K562 (cell line): ENCODE results near the gene HMCN2. TPM values are rescaled to one million over a fixed set of nuclear protein-coding genes. Genes with fewer than 3 reads are reported as not detected.

ENCODE experiments used
- ATAC-seq: fragments of 200-7000 bp; cut with Tn5 transposase; 3 replicates; pipeline ENCODE4 v1.9.1; 2020; ENCODE audit warnings: moderate library complexity
- BruUV-seq: library from RNA; stranded (reverse); fragments of 400-500 nt; replicated peaks from 2 replicates; lab custom pipeline; 2021; lab: Mats Ljungman, UMichigan
- CTCF ChIA-PET: fragments of 300-600 bp; formaldehyde crosslinking; extraction: SDS; loops from one replicate; lab custom pipeline; 2021; ENCODE audit warnings: low intra/inter-chr PET ratio; lab: Yijun Ruan, JAX
- POLR2A ChIA-PET: fragments of 300-600, 350-650 bp; sonication (Branson Sonifier 250); formaldehyde crosslinking; extraction: SDS; loops from one replicate; lab custom pipeline; 2021; ENCODE audit warnings: antibody characterized with exemption, inconsistent platforms; lab: Yijun Ruan, JAX
- DNase-seq, 4 experiments: peaks; one replicate each; pipeline versions ENCODE4 v3.0.0 to v3.0.0-alpha.2; 2011 to 2018; ENCODE audit warnings: low spot score in 3 of 4, mixed read lengths in 3 of 4; ENCODE audit errors: extremely low read depth in 1 of 4
- FAIRE-seq: peaks from 2 replicates; lab custom pipeline; 2011; peaks lifted over from hg19 to GRCh38; lab: Jason Lieb, UNC
- H2AFZ ChIP-seq: 2 replicates; pipeline ENCODE4 v1.6.0; 2011; ENCODE audit warnings: low read depth, low read length, control low read depth, inconsistent platforms
- H3K27ac ChIP-seq: fragments of 200-600 bp; 3 replicates; pipeline ENCODE4 v1.8.0; 2011; ENCODE audit warnings: low read depth, mild to moderate bottlenecking, control low read depth, inconsistent platforms, low read length, moderate library complexity, mixed read lengths; ENCODE audit errors: extremely low read depth
- H3K27me3 ChIP-seq, 2 experiments: fragments of 300-600 bp in 1 of 2; 2 replicates in 1 of 2; 3 replicates in 1 of 2; pipeline versions ENCODE4 v1.6.0 to v1.8.0; 2011; ENCODE audit warnings: inconsistent platforms in 2 of 2, low read length in 2 of 2, mild to moderate bottlenecking in 1 of 2, mixed read lengths in 1 of 2, moderate library complexity in 1 of 2; ENCODE audit not compliant: control insufficient read depth in 2 of 2, insufficient read depth in 2 of 2
- H3K36me3 ChIP-seq: fragments of 300-600 bp; 3 replicates; pipeline ENCODE4 v1.8.0; 2011; ENCODE audit warnings: mild to moderate bottlenecking, low read length, inconsistent platforms; ENCODE audit not compliant: control insufficient read depth, insufficient read depth
- H3K4me1 ChIP-seq, 2 experiments: fragments of 200-600 bp in 1 of 2; replicated peaks in 1 of 2; 2 replicates in 1 of 2; 3 replicates in 1 of 2; pipeline versions ENCODE4 v1.5.1 to v1.8.0; 2011; ENCODE audit warnings: inconsistent platforms in 2 of 2, low read length in 2 of 2, mild to moderate bottlenecking in 1 of 2, mixed read lengths in 1 of 2, moderate library complexity in 1 of 2; ENCODE audit not compliant: control insufficient read depth in 2 of 2, insufficient read depth in 2 of 2
- H3K4me2 ChIP-seq: 2 replicates; pipeline ENCODE4 v1.6.1; 2011; ENCODE audit warnings: low read length, control low read depth, inconsistent platforms, mixed read lengths; ENCODE audit not compliant: insufficient read depth
- H3K4me3 ChIP-seq: fragments of 200-600 bp; sonication (generic), shearing (Covaris generic); 2 replicates; pipeline ENCODE4 v1.5.1; 2016; ENCODE audit warnings: control low read depth, inconsistent platforms
- H3K79me2 ChIP-seq: fragments of 200-600 bp; 3 replicates; pipeline ENCODE4 v1.8.0; 2011; ENCODE audit warnings: low read length, inconsistent platforms; ENCODE audit not compliant: control insufficient read depth, insufficient read depth
- H3K9ac ChIP-seq, 2 experiments: 2 replicates each; pipeline versions ENCODE4 v1.6.0 to v1.6.1; 2011; ENCODE audit warnings: low read depth in 2 of 2, low read length in 2 of 2, control low read depth in 1 of 2, inconsistent platforms in 1 of 2, mild to moderate bottlenecking in 1 of 2, mixed read lengths in 1 of 2; ENCODE audit not compliant: insufficient read depth in 1 of 2
- H3K9me1 ChIP-seq: one replicate; pipeline ENCODE4 v1.6.0; 2011; ENCODE audit warnings: inconsistent platforms, mild to moderate bottlenecking, low read length, moderate library complexity; ENCODE audit not compliant: control insufficient read depth, insufficient read depth
- H3K9me3 ChIP-seq: replicated peaks from 2 replicates; pipeline ENCODE4 v1.5.1; 2011; ENCODE audit warnings: low read depth, low read length, inconsistent platforms; ENCODE audit not compliant: control insufficient read depth, insufficient read depth
- H4K20me1 ChIP-seq: replicated peaks from 2 replicates; pipeline ENCODE4 v1.6.1; 2011; ENCODE audit warnings: low read length, inconsistent platforms, mixed read lengths; ENCODE audit not compliant: control insufficient read depth, insufficient read depth
- CREB1 ChIP-seq, 2 experiments: sonication (generic) in 1 of 2; formaldehyde crosslinking in 1 of 2; IDR thresholded peaks; 2 replicates each; pipeline versions ENCODE4 v1.6.1 to v1.8.0; 2012 to 2022; ENCODE audit warnings: inconsistent platforms in 1 of 2, mild to moderate bottlenecking in 1 of 2, missing genetic modification reagents in 1 of 2, moderate library complexity in 1 of 2
- DPF2 ChIP-seq: fragments of 450-650 bp; IDR thresholded peaks from 2 replicates; pipeline ENCODE4 v1.6.1; 2016
- FOXM1 ChIP-seq, 2 experiments: fragments of 450-650 bp in 1 of 2; sonication (generic) in 1 of 2; formaldehyde crosslinking in 1 of 2; IDR thresholded peaks; 2 replicates each; pipeline versions ENCODE4 v1.6.1 to v1.9.0; 2017 to 2022; ENCODE audit warnings: low read depth in 2 of 2, mild to moderate bottlenecking in 2 of 2, missing genetic modification reagents in 1 of 2, moderate library complexity in 1 of 2
- HCFC1 ChIP-seq: IDR thresholded peaks from 2 replicates; pipeline ENCODE4 v1.6.1; 2012; ENCODE audit warnings: low read depth, low read length, improper control_type of control experiment
- IRF2 ChIP-seq: sonication (generic); formaldehyde crosslinking; IDR thresholded peaks from 2 replicates; pipeline ENCODE4 v1.8.1; 2022; ENCODE audit warnings: mild to moderate bottlenecking, missing genetic modification reagents
- KDM2B ChIP-seq: fragments of 250-450 bp; sonication (Bioruptor Pico); IDR thresholded peaks from 2 replicates; pipeline ENCODE4 v1.8.0; 2021; ENCODE audit warnings: mild to moderate bottlenecking, moderate library complexity
- SETDB1 ChIP-seq: IDR thresholded peaks from one replicate; pipeline ENCODE4 v1.6.1; 2012; ENCODE audit warnings: low read length, control low read depth, inconsistent platforms
- SMARCA5 ChIP-seq: fragments of 450-650 bp; IDR thresholded peaks from 2 replicates; pipeline ENCODE4 v1.6.1; 2016
- TBP ChIP-seq: optimal IDR thresholded peaks from 2 replicates; pipeline ENCODE3; 2011; ENCODE audit warnings: low read depth, low read length, improper control_type of control experiment
- ZNF197 ChIP-seq: fragments of 200-800 bp; sonication (Bioruptor generic); IDR thresholded peaks from 2 replicates; pipeline ENCODE4 v1.6.1; 2016; ENCODE audit warnings: low read depth, missing genetic modification characterization, missing compliant biosample characterization
- ZNF217 ChIP-seq: sonication (generic); formaldehyde crosslinking; IDR thresholded peaks from 2 replicates; pipeline ENCODE4 v1.8.0; 2022; ENCODE audit warnings: mild to moderate bottlenecking, missing genetic modification reagents
- WGBS: fragments of 100-300 bp; shearing (Covaris generic); methylation state at CpG from one replicate; pipeline ENCODE4 v1.1.6; 2016; ENCODE audit warnings: low coverage, mixed read lengths; ENCODE audit not compliant: insufficient coverage; ENCODE audit errors: missing lambda C conversion rate; 5-methylcytosine and 5-hydroxymethylcytosine counted together
- in situ Hi-C: fragments of 300-500 bp; cut with MboI; formaldehyde crosslinking; loops from 4 replicates; pipeline ENCODE4 v1.15.0; 2018; ENCODE audit warnings: inconsistent platforms, mixed read lengths
- intact Hi-C: fragments of 100-400 bp; cut with micrococcal nuclease; formaldehyde crosslinking; loops from 2 replicates; pipeline ENCODE4 v1.14.2; 2022
- polyA plus RNA-seq, 8 experiments: library from polyadenylated mRNA; depleted of rRNA in 4 of 8; stranded (reverse) in 5 of 8; unstranded in 3 of 8; fragments of >200 nt; fragmentation: Nextera tagmentation in 2 of 8; fragmentation: Illumina TruSeq in 1 of 8; extraction: Ambion mirVana in 2 of 8; extraction: Trizol in 1 of 8; gene quantifications; 2 replicates each; pipeline versions ENCODE4 v1.2.1 to v1.2.3, GENCODE V29; 2011 to 2014; ENCODE audit warnings: inconsistent platforms in 1 of 8, missing spikeins in 1 of 8
- total RNA-seq, 7 experiments: library from RNA; depleted of rRNA in 6 of 7; stranded (reverse); fragments of >200 nt in 6 of 7; fragmentation: Illumina TruSeq in 2 of 7; extraction: Trizol in 2 of 7; gene quantifications; 2 replicates each; pipeline versions ENCODE4 v1.2.1 to v1.2.3, GENCODE V29; 2011 to 2021; ENCODE audit warnings: low replicate concordance in 1 of 7
- TF ChIP-seq, protein P1 (sequence below): fragments of 150-350 bp; IDR thresholded peaks from 2 replicates; pipeline ENCODE4 v1.6.1; 2014; ENCODE audit warnings: low read depth, mild to moderate bottlenecking, low read length, borderline replicate concordance
- TF ChIP-seq, protein P2 (sequence below): IDR thresholded peaks from 2 replicates; pipeline ENCODE4 v1.6.1; 2011; ENCODE audit not compliant: insufficient read length; ENCODE audit errors: extremely low read depth
- TF ChIP-seq, protein P3 (sequence below): fragments of 450-650 bp; IDR thresholded peaks from 2 replicates; pipeline ENCODE4 v1.7.0; 2016; ENCODE audit warnings: borderline replicate concordance

The HMCN2 gene
- total and polyA plus RNA-seq, 9 of the 15 experiments (the other 6 are each of a cell fraction or from before 2014, with no cell fraction given) = 0.01 TPM; not detected in 8

DNA sequence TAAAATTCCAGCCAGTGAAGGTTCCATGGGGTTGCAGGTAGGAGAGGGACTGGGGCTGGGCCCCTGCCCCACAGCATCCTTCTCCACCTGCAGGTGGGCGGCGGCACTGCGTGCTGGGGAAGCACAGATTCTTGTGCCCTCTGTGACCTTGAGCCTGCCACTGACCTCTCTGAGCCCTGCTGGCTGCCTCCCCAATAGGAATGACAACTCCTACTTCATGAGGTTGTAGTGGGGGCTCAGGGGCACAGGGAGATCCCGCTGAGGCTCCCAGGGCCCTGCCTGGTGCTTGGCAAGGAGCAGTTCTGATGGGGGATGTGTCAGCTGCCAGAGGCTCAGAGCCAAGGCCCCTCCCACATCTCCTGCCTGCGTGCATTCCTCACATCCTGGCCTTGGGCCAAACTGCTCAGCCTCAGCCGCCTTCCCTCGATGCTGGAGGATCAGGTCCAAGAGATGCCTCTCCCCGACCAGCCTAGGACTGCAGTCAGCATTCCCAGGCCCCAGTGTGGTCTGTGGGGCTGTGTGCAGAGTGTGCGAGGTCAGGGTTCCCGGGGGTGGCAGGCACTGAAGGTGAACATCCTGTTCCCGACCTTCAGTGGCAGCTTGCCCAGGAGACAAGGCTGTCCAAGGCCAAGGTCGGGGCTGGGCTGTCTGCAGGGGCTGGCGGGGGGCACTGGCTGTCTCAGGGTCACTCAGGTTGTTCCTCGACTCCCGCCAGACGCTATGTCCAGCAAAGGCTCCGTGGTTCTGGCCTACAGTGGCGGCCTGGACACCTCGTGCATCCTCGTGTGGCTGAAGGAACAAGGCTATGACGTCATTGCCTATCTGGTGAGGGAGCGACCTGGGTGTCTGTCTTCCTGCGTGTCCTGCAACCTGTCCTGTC is 186.2 kb downstream of the HMCN2 start (continued):
- TF ChIP-seq HCFC1 (no peak), SMARCA5 (no peak), KDM2B (CRISPR knock-in tag) (no peak), TBP (no peak)

DNA sequence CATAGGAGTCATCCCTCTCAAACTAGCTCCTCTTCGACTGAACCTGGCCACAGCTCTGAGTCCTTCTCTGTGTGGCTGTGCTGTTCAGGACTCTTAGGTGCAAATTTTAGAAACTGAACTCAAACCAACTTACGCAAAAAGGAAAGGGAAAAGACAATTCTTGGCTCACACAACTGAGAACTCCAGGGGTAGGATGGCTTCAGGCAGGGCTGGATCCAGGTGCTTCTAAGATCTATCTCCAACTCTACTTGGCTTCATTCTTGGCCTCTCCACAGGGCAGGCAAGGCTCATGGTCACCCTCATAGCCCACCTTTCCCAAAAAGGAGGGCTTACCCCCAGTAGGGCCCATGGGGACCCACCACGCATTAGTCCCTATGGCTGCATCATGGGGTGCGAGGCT is 187.3 kb downstream of the HMCN2 start:
- Histone ChIP-seq H3K4me1 (peaks cover 8 to 27% of the 10 kb centered on the region in 2 experiments), H3K4me3 (no peak overlapping the region), H3K79me2 (no peaks in the 10 kb centered on the region), H3K9me3 (no peaks in the 10 kb centered on the region), H3K9ac (no peak overlapping the region), H4K20me1 (no peaks in the 10 kb centered on the region), H2AFZ (no peak overlapping the region), H3K9me1 (no peaks in the 10 kb centered on the region), H3K27ac (no peak overlapping the region), H3K27me3 (peaks cover 0 to 7% of the 10 kb centered on the region in 2 experiments; a peak in 2 of 5 replicates), H3K36me3 (no peaks in the 10 kb centered on the region), H3K4me2 (no peak overlapping the region)
- FAIRE-seq (no peak), DNase-seq (no peak), ATAC-seq (no peak)
- intact Hi-C loops = no loop called here
- CTCF ChIA-PET = no interaction called here
- no TSS peak for BruUV-seq
- WGBS = 50% methylated on average over 4 of the region's 4 CpGs
- POLR2A ChIA-PET = interaction anchor here (0.6 to 1.7 kb wide), 7 partner anchors 11 to 241 kb away, joined by 3 to 5 read pairs (median 3); partner anchors contain the start of gene EXOSC2
- in situ Hi-C loops = loop anchor here (5.0 to 10.0 kb wide), 2 partner anchors 234 to 412 kb away; no protein-coding TSS in a partner anchor
- no peak for TF ChIP-seq ZNF197 (CRISPR knock-in tag)
- TF ChIP-seq, protein P1, sequence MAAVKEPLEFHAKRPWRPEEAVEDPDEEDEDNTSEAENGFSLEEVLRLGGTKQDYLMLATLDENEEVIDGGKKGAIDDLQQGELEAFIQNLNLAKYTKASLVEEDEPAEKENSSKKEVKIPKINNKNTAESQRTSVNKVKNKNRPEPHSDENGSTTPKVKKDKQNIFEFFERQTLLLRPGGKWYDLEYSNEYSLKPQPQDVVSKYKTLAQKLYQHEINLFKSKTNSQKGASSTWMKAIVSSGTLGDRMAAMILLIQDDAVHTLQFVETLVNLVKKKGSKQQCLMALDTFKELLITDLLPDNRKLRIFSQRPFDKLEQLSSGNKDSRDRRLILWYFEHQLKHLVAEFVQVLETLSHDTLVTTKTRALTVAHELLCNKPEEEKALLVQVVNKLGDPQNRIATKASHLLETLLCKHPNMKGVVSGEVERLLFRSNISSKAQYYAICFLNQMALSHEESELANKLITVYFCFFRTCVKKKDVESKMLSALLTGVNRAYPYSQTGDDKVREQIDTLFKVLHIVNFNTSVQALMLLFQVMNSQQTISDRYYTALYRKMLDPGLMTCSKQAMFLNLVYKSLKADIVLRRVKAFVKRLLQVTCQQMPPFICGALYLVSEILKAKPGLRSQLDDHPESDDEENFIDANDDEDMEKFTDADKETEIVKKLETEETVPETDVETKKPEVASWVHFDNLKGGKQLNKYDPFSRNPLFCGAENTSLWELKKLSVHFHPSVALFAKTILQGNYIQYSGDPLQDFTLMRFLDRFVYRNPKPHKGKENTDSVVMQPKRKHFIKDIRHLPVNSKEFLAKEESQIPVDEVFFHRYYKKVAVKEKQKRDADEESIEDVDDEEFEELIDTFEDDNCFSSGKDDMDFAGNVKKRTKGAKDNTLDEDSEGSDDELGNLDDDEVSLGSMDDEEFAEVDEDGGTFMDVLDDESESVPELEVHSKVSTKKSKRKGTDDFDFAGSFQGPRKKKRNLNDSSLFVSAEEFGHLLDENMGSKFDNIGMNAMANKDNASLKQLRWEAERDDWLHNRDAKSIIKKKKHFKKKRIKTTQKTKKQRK = no peak
- TF ChIP-seq DPF2 = no peak
- TF ChIP-seq SETDB1 = no peak
- no peak for TF ChIP-seq HCFC1
- TF ChIP-seq CREB1 (IDR thresholded peaks at IDR 0.05) = no peak
- no peak for TF ChIP-seq CREB1 (CRISPR knock-in tag; IDR thresholded peaks at IDR 0.05)
- no peak for TF ChIP-seq ZNF217 (CRISPR knock-in tag)
- TF ChIP-seq FOXM1 (IDR thresholded peaks at IDR 0.05; ENCODE audit: low read depth) = no peak
- no peak for TF ChIP-seq FOXM1 (CRISPR knock-in tag; IDR thresholded peaks at IDR 0.05; ENCODE audit: low read depth)
- TF ChIP-seq, protein P2, sequence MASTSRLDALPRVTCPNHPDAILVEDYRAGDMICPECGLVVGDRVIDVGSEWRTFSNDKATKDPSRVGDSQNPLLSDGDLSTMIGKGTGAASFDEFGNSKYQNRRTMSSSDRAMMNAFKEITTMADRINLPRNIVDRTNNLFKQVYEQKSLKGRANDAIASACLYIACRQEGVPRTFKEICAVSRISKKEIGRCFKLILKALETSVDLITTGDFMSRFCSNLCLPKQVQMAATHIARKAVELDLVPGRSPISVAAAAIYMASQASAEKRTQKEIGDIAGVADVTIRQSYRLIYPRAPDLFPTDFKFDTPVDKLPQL = no peak
- TF ChIP-seq, protein P3, sequence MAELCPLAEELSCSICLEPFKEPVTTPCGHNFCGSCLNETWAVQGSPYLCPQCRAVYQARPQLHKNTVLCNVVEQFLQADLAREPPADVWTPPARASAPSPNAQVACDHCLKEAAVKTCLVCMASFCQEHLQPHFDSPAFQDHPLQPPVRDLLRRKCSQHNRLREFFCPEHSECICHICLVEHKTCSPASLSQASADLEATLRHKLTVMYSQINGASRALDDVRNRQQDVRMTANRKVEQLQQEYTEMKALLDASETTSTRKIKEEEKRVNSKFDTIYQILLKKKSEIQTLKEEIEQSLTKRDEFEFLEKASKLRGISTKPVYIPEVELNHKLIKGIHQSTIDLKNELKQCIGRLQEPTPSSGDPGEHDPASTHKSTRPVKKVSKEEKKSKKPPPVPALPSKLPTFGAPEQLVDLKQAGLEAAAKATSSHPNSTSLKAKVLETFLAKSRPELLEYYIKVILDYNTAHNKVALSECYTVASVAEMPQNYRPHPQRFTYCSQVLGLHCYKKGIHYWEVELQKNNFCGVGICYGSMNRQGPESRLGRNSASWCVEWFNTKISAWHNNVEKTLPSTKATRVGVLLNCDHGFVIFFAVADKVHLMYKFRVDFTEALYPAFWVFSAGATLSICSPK = no peak
- no peak for TF ChIP-seq IRF2
